ENCODE results near the gene CPXM2.

GRCh38 chr10:123922126-123922525 is 30.5 kb upstream of the CPXM2 start:
- TF ChIP-seq POLR2AphosphoS5 (IDR thresholded peaks at IDR 0.05) (no peak), CTCF (IDR thresholded peaks at IDR 0.05) (no peak), POLR2A (IDR thresholded peaks at IDR 0.05; ENCODE audit: low read depth) (no peak)

Measured in esophagus muscularis mucosa (tissue), 3 donors.